Measurements from ENCODE around the gene SORCS1. TPM values are rescaled to one million over a fixed set of nuclear protein-coding genes. Genes with fewer than 3 reads are reported as not detected.

The SORCS1 gene
- total RNA-seq, 1 experiment from 2014 or later, result not detected

GRCh38 chr10:106540645-106541044 lies 623.9 kb downstream of the SORCS1 start:
- POLR2A ChIA-PET, result no interaction called here
- H3K27me3 ChIP-seq (replicated peaks; ENCODE audit: control insufficient read depth, insufficient read depth, low read length), result no peaks in the 10 kb centered on the region

DNA sequence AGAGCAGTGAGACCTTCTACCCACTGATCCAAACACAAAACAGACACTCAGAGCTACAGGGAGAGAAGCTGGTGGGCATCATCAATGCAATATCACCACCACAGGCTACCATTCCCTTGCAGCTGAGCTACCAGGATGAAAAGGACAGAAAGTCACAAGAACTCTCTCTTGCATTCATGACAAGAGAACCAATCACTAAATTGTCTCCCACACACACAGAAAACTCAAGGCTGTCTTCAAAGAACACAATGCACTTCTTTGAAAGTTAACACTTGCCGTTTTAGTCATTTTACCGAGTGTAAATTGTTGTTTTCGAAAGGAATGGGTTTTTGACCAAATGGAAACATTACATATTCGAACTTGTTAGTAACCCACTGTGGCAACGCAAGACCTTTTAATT lies 626.6 kb downstream of the SORCS1 start:
- Mint-ChIP-seq H3K4me1 (ENCODE audit: low read depth, unreplicated experiment) (no peaks in the 10 kb centered on the region), H3K36me3 (ENCODE audit: insufficient read depth, unreplicated experiment) (no peaks in the 10 kb centered on the region), H3K27me3 (ENCODE audit: insufficient read depth, unreplicated experiment) (no peaks in the 10 kb centered on the region), H3K9me3 (ENCODE audit: unreplicated experiment) (no peaks in the 10 kb centered on the region), H3K4me3 (ENCODE audit: unreplicated experiment) (no peak overlapping the region), H3K27ac (ENCODE audit: unreplicated experiment) (no peak overlapping the region)
- Histone ChIP-seq H3K4me1 (no peaks in the 10 kb centered on the region), H3K4me3 (ENCODE audit: low read depth, low read length) (no peak overlapping the region), H3K9me3 (peaks cover 21% of the 10 kb centered on the region), H3K36me3 (ENCODE audit: control insufficient read depth, insufficient read depth, low read length) (no peaks in the 10 kb centered on the region), H3K27me3 (replicated peaks; ENCODE audit: control insufficient read depth, insufficient read depth, low read length) (no peaks in the 10 kb centered on the region)
- CTCF ChIA-PET, result no interaction called here
- TF ChIP-seq CTCF (IDR thresholded peaks at IDR 0.05; ENCODE audit: insufficient read depth in 1 of 2, low read depth in 1 of 2, low read length in 1 of 2, severe bottlenecking in 1 of 2, unreplicated experiment in 1 of 2), result no peak
- intact Hi-C loops (cut with micrococcal nuclease; ENCODE audit: unreplicated experiment), result no loop called here
- POLR2A ChIA-PET, result no interaction called here
- DNase-seq, result no peak
- BruUV-seq (replicated peaks), result no TSS peak

More at GRCh38 chr10:106540645-106541044, 623.9 kb downstream of the SORCS1 start:
- no peaks in the 10 kb centered on the region for H3K36me3 ChIP-seq (ENCODE audit: control insufficient read depth, insufficient read depth, low read length)
- Mint-ChIP-seq H3K4me3 (ENCODE audit: unreplicated experiment) (no peak overlapping the region), H3K4me1 (ENCODE audit: low read depth, unreplicated experiment) (no peaks in the 10 kb centered on the region), H3K9me3 (ENCODE audit: unreplicated experiment) (no peaks in the 10 kb centered on the region), H3K27me3 (ENCODE audit: insufficient read depth, unreplicated experiment) (no peaks in the 10 kb centered on the region), H3K36me3 (ENCODE audit: insufficient read depth, unreplicated experiment) (no peaks in the 10 kb centered on the region), H3K27ac (ENCODE audit: unreplicated experiment) (no peak overlapping the region)
- no peaks in the 10 kb centered on the region for H3K4me1 ChIP-seq
- no peak overlapping the region for H3K4me3 ChIP-seq (ENCODE audit: low read depth, low read length)
- DNase-seq, result no peak
- H3K9me3 ChIP-seq, result peaks cover 8% of the 10 kb centered on the region; the same call in 1 of the 2 replicates
- CTCF ChIA-PET, result no interaction called here
- TF ChIP-seq CTCF (IDR thresholded peaks at IDR 0.05; ENCODE audit: insufficient read depth in 1 of 2, low read depth in 1 of 2, low read length in 1 of 2, severe bottlenecking in 1 of 2, unreplicated experiment in 1 of 2), result no peak
- intact Hi-C loops (cut with micrococcal nuclease; ENCODE audit: unreplicated experiment), result no loop called here
- BruUV-seq (replicated peaks), result no TSS peak

GRCh38 chr10:106535304-106535953 lies 629.1 kb downstream of the SORCS1 start:
- Mint-ChIP-seq H3K4me1 (ENCODE audit: low read depth, unreplicated experiment) (no peaks in the 10 kb centered on the region), H3K9me3 (ENCODE audit: unreplicated experiment) (no peaks in the 10 kb centered on the region), H3K27me3 (ENCODE audit: insufficient read depth, unreplicated experiment) (no peaks in the 10 kb centered on the region), H3K4me3 (ENCODE audit: unreplicated experiment) (no peak overlapping the region), H3K27ac (ENCODE audit: unreplicated experiment) (no peak overlapping the region), H3K36me3 (ENCODE audit: insufficient read depth, unreplicated experiment) (no peaks in the 10 kb centered on the region)
- H3K27me3 ChIP-seq (replicated peaks; ENCODE audit: control insufficient read depth, insufficient read depth, low read length), result no peaks in the 10 kb centered on the region
- ChIA-PET CTCF (no interaction called here), POLR2A (no interaction called here)
- no TSS peak for BruUV-seq (replicated peaks)
- H3K9me3 ChIP-seq, result peaks cover 21% of the 10 kb centered on the region
- H3K4me3 ChIP-seq (ENCODE audit: low read depth, low read length), result no peak overlapping the region
- peak in 1 of 2 experiments; percentile 2 for DNase-seq
- no peak for TF ChIP-seq CTCF (IDR thresholded peaks at IDR 0.05; ENCODE audit: insufficient read depth in 1 of 2, low read depth in 1 of 2, low read length in 1 of 2, severe bottlenecking in 1 of 2, unreplicated experiment in 1 of 2)
- intact Hi-C loops (cut with micrococcal nuclease; ENCODE audit: unreplicated experiment), result no loop called here
- H3K36me3 ChIP-seq (ENCODE audit: control insufficient read depth, insufficient read depth, low read length), result no peaks in the 10 kb centered on the region
- H3K4me1 ChIP-seq, result no peaks in the 10 kb centered on the region

Measured in Caco-2 (cell line).